ENCODE measurements around the gene STOML2.

GRCh38 chr9:35142037-35142436 is 39.1 kb upstream of the STOML2 start:
- TF ChIP-seq ZNF548 (tag by site-specific recombination; IDR thresholded peaks at IDR 0.05) = no peak
- no peak for TF ChIP-seq CTCF (tag by site-specific recombination; IDR thresholded peaks at IDR 0.05)
- no peak for TF ChIP-seq MYNN (tag by site-specific recombination; IDR thresholded peaks at IDR 0.05; ENCODE audit: borderline replicate concordance)
- no peak for TF ChIP-seq ZNF155 (tag by site-specific recombination; IDR thresholded peaks at IDR 0.05)
- no peak for TF ChIP-seq ZBTB8A (tag by site-specific recombination; IDR thresholded peaks at IDR 0.05)
- TF ChIP-seq REST (tag by site-specific recombination; IDR thresholded peaks at IDR 0.05) = no peak
- TF ChIP-seq PRDM4 (tag by site-specific recombination; IDR thresholded peaks at IDR 0.05) = no peak
- TF ChIP-seq ZNF404 (tag by site-specific recombination; IDR thresholded peaks at IDR 0.05) = no peak
